ENCODE measurements around the gene PRKACA. TPM values are rescaled to one million over a fixed set of nuclear protein-coding genes. Genes with fewer than 3 reads are reported as not detected.

The PRKACA gene
- total and polyA plus RNA-seq, 10 of the 15 experiments (the other 5 are each of a cell fraction or from before 2014, with no cell fraction given): 0.53 to 68.5 (median 11.2) TPM

GRCh38 chr19:14054721-14055120, 62.8 kb downstream of the PRKACA start:
- no peak overlapping the region for H3K27ac ChIP-seq (ENCODE audit: control insufficient read depth, insufficient read depth)
- RAD21 ChIA-PET (ENCODE audit: unreplicated experiment): no interaction called here
- H3K9me3 ChIP-seq (replicated peaks; ENCODE audit: control insufficient read depth, insufficient read depth, low read length): no peaks in the 10 kb centered on the region
- FAIRE-seq: no peak
- H4K20me1 ChIP-seq (ENCODE audit: control insufficient read depth, insufficient read depth): no peaks in the 10 kb centered on the region; the same call in 1 of the 2 replicates
- in situ Hi-C loops (cut with MboI): loop anchor here (25.0 kb wide), 1 partner anchor 767 kb away; no protein-coding TSS in a partner anchor
- no peaks in the 10 kb centered on the region for H3K79me2 ChIP-seq (ENCODE audit: control insufficient read depth, insufficient read depth, low read length)
- BruUV-seq (replicated peaks): no TSS peak
- no peak for ATAC-seq
- H3K4me3 ChIP-seq: no peak overlapping the region
- H3K27me3 ChIP-seq (replicated peaks in 1 of 2; ENCODE audit: control insufficient read depth in 2 of 2, insufficient read depth in 2 of 2, low read length in 1 of 2): peaks cover 0 to 5% of the 10 kb centered on the region in 2 experiments
- intact Hi-C loops (cut with micrococcal nuclease; ENCODE audit: unreplicated experiment): no loop called here
- CTCF ChIA-PET: interaction anchor here (0.6 kb wide), 1 partner anchor 48 kb away, joined by 3 read pairs; no protein-coding TSS in a partner anchor
- TF ChIP-seq BCL3 (IDR thresholded peaks at IDR 0.05; ENCODE audit: borderline replicate concordance, insufficient read depth, low read depth, low read length, poor library complexity, severe bottlenecking) (no peak), CHD2 (IDR thresholded peaks at IDR 0.05; ENCODE audit: borderline replicate concordance, low read depth, low read length) (no peak), FOS (IDR thresholded peaks at IDR 0.05; ENCODE audit: borderline replicate concordance, extremely low read depth, insufficient read length) (no peak), HSF1 (IDR thresholded peaks at IDR 0.05; ENCODE audit: low read depth, low read length) (no peak), KLF5 (IDR thresholded peaks at IDR 0.05; ENCODE audit: partially characterized antibody) (no peak), NFIC (IDR thresholded peaks at IDR 0.05; ENCODE audit: low read depth, low read length) (no peak), STAT1 (conservative IDR thresholded peaks at IDR 0.05) (no peak), PAX5 (IDR thresholded peaks at IDR 0.05; ENCODE audit: borderline replicate concordance, low read depth, low read length) (no peak), BRCA1 (IDR thresholded peaks at IDR 0.05; ENCODE audit: low read depth, low read length) (no peak), SIX5 (IDR thresholded peaks at IDR 0.05; ENCODE audit: low read depth, low read length, severe bottlenecking) (no peak), POLR2AphosphoS2 (IDR thresholded peaks at IDR 0.05; ENCODE audit: low read depth, low read length) (no peak)
- H3K4me1 ChIP-seq (ENCODE audit: control insufficient read depth, insufficient read depth, low read length): no peaks in the 10 kb centered on the region
- H2AFZ ChIP-seq (ENCODE audit: control insufficient read depth, low read depth, low read length): no peak overlapping the region
- H3K36me3 ChIP-seq (ENCODE audit: control insufficient read depth in 2 of 2, insufficient read depth in 2 of 2, low read length in 1 of 2): peaks cover 0 to 6% of the 10 kb centered on the region in 2 experiments; a peak in 3 of 4 replicates
- SMC1A ChIA-PET (ENCODE audit: uncharacterized antibody, unreplicated experiment): no interaction called here
- no peak overlapping the region for H3K4me2 ChIP-seq (ENCODE audit: control insufficient read depth, insufficient read depth)
- POLR2A ChIA-PET: interaction anchor here (0.5 kb wide), 1 partner anchor 174 kb away, joined by 3 read pairs; no protein-coding TSS in a partner anchor
- no peak for DNase-seq (ENCODE audit: low read depth, low spot score)
- H3K9ac ChIP-seq (ENCODE audit: control insufficient read depth, insufficient read depth, low read length): no peak overlapping the region
- 15% methylated on average over 11 of the region's 11 CpGs for WGBS (ENCODE audit: insufficient coverage, insufficient replicate concordance, low lambda C conversion rate, missing lambda C conversion rate)

Data from GM12878 (cell line).